Smooth muscle cell of the brain vasculature (primary cell): ENCODE measurements around the gene PDZD7.
"Not testable (repeated sequence)": the region's sequence is repeated elsewhere in the genome, so short reads cannot be mapped to it uniquely, and the experiment has no call there.

Experiments used
- DNase-seq: peaks from one replicate; pipeline ENCODE4 v3.0.0-alpha.2; 2012; ENCODE audit warnings: low read depth, low spot score

The PDZD7 gene

DNA sequence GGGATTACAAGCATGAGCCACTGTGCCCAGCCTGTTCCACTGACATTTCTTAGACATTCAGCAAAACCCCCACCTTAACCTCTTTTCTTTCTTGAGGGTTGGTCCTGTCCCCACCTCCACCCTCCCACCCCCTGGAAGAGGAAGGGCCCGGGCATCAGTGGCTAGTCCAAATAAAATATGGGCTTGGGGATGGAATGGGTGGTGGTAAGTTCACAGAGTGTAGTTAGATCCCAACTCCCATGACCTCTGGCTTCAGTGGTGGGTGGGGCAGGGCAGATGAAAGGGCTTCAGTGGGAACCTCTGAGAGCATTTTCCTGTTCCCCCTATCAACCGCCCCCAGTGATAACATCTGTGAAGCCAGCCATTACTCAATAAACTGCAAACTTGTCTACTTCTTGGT, 9.9 kb upstream of the PDZD7 start:
- DNase-seq: no peak

DNA sequence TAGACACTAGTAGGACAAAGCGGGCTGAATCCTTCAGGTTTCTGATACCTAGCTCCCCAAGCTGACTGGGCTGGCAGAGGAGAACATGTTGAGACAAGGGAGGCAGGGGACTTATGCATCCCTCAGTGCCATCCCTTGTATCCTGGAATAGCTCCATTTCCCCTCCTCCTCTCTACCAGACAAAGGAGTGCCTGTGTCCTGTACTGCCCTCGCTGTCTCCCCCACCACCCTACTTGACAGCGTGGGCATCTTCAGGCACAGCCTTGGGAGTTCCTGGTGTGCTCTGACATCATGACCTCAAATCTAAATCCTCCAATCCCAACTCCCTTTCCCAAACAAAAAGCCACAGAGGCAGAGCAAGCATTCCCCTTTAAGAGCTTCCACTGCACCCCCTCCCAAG, 9.1 kb upstream of the PDZD7 start:
- no peak for DNase-seq

DNA sequence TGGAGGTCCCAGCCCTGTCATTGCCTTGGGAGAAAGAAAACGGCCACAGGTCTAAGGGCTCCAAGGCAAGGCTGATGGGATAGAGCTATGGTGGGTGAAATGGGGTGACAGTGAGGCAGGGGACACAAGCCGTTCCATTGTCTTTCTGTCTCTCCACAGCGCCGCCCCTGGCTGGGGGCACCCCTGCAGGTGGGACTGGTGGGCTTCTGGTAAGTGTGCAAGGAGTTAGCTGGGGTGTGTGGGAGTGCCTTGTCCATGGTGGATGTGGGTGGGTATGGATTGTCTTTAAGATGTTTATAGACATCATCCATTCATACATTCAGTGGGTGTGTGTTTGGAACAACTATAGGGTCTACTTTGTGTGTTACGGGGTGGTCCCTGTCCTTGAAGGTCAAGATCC, 7.6 kb upstream of the PDZD7 start:
- no peak for DNase-seq

DNA sequence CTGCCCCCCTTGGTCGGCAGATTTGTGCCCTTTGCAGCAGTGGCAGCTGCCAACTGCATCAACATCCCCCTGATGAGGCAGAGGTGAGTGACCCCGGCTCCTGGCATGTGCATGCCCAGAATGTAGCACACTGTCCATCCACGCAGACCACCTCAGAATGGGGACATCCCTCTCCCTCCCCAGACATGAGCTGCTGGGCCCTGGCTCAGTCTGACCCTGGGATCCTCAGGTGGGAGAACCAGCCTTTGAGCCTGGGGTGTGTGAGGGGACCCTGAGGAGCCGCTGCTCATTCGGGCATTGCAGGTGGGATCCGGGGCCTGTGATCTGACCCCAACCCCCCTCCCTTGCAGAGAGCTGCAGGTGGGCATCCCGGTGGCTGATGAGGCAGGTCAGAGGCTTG, 5.8 kb upstream of the PDZD7 start:
- no peak for DNase-seq

DNA sequence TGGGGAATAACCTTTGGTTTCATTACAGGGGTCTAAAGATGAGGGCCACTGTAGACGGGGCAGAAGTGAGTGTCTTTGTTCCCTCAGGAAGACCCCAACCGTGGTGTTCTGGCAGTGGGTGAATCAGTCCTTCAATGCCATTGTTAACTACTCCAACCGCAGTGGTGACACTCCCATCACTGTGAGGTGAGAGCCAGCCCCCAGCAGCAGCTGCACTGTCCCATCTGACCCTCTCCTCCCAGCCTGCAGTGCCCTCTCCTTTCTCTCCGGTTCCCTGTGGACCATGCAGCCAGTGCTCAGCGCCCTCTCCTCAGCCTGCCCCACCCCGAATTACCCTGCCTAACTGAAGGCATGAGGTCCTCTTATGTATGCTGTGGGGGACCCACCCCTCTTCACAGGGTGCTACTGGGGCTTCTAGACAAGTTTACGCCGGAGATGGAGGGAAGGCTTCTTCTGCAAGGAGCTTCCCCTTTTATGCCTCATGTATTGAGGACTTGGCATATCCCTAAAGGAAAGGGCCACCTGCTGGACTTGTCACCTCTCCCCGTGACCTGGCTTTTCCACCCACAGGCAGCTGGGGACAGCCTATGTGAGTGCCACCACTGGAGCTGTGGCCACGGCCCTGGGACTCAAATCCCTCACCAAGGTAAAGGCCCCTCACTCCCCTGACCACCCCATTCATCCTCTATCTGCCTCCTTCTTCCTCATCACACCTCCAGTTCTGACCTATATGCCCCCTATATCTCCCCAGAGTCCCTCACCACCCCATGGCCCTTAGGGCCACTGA, 5.2 kb upstream of the PDZD7 start:
- no peak for DNase-seq

DNA sequence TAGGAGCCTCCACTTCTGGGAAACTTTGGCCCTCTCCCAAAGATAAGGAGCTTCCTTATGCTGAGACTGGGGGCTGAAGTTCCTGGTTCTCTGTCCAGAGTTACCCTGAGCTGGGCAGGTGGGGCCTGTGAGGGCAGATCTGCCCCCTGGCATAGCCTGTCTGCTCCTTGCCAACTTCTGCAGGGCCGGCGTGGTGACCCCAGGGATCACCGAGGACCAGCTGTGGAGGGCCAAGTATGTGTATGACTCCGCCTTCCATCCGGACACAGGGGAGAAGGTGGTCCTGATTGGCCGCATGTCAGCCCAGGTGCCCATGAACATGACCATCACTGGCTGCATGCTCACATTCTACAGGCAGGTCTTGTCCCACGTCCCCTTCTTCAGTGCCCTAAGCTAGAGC, 4.4 kb upstream of the PDZD7 start:
- DNase-seq: no peak

DNA sequence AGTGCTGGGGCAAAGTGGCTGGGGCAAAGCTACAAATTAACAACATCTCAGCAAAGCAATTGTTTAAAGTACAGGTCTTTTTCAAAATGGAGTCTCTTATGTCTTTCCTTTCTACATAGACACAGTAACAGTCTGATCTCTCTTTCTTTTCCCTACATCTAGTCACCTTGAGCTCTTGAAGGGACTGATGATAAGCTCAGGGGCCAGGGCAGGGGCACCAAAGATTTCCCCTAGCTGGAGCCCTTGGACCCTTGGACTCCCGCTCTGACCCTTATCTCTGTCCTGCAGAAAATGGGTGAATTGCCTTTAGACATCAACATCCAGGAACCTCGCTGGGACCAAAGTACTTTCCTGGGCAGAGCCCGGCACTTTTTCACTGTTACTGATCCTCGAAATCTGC, 3.5 kb upstream of the PDZD7 start:
- not testable (repeated sequence) for DNase-seq

DNA sequence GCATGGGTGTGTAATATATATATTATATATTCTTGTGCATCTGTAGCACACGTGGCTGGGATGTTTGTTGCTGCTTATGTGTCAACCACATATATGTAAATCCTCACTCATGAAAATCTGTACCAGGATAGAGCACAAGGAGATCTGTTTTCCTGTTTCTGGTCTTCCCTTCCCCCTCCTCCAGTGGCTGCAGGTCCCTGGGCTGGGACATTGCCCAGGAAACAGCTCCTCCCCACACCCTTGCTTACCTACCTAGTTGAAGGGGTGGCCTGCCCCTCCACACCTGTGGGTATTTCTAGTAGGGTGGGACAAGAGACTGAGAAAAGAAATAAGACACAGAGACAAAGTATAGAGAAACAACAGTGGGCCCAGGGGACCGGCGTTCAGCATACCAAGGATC, 2.3 kb upstream of the PDZD7 start:
- DNase-seq: no peak

DNA sequence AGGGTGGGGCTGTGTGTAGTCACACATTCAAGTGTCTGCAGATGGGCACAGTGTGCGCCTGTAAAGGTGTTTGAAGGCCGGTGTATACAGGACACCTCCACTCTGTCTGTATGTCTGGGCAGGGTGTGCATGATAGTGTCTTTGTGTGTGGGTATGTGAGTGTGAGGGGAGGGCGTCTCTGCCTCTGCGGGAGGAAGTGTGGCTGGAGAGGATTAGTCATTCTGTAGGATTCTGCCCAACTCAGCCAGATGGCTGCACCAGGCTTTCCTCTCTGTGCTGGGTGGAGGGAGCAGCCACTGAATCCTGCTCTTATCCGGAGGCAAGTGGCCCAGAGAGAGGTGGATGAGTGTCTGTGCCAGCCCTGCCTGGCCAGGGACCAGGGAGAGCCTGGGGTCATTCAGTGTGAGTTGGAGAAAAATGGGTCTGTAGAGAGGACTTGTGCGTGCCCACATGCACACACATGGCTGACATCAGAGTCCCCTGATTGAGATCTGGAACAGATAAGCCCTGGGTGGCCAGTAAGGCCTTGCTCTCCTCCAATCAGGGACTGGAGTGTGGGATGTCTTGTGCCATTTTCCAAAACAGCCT, 1.8 kb upstream of the PDZD7 start:
- no peak for DNase-seq

DNA sequence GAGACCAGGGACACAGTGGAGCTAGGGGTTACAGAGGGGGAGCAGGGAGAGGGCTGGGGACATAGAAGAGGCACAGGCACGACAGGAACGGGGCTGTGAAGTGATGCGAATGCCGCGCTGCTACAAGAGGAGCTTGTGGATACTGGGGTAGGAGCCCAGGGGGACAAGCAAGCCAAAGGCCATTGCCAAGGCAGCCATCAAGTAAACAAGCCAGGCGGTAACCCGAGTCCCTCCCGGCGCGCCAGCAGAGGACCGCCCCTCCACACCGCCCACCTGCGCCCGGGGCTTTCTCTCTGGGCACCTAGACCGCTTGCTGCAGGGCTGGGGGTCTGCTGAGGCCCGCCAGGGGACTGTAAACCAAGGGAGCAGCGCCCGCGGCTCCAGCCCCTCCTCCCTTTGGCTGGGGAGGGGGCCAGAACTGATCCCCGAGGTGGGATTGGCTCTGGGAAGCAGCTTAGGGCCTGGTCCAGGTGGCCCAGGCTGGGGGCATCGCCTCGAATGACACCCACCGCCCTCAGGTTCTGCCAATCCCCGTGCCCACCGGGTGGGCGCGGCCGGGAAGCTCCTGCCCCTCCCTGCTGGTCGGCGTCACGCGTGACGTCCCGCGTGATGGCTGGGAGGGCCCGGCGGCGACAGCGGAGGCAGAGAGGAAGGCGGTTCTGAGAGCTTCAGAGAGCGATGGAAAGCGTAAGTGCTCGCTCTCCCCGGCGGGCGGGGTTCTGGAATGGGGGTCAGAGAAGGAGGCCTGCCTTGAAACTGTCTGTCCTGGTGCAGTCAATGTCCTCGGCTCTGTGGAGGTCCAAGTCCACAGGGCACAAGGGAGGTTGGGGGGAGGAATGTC, 1.1 kb upstream of the PDZD7 start:
- DNase-seq: no peak

DNA sequence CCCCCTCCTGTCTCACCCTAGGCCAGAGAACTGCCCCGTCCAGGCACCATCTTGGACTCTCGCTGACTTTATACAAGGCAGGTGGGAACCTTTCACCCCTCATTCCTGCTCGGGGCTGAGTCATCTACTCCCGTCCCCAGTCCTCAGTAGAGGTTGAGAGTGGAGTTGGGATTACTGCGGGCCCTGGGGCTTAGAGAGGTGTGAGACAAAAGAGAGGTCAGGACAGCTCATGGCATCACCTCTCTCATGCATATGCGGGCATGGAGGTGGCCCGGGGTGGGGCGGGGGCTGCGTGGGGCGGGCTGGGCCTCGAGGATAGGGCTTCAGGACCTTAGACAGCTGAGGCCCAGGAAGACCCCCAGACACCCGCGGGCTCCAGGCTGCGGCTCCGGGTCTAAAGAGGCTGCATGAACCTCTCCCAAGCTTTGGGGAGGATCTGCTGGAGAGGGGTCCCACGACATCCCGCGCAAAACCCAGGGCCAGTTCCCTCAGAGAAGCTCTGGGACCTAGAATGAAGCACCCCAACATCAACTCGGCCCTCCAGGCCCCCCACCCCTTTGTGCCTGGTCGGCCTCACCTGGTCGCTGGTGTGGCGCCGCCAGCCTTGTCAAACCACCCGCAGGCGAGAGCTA, 317 bp downstream of the PDZD7 start:
- DNase-seq: no peak

DNA sequence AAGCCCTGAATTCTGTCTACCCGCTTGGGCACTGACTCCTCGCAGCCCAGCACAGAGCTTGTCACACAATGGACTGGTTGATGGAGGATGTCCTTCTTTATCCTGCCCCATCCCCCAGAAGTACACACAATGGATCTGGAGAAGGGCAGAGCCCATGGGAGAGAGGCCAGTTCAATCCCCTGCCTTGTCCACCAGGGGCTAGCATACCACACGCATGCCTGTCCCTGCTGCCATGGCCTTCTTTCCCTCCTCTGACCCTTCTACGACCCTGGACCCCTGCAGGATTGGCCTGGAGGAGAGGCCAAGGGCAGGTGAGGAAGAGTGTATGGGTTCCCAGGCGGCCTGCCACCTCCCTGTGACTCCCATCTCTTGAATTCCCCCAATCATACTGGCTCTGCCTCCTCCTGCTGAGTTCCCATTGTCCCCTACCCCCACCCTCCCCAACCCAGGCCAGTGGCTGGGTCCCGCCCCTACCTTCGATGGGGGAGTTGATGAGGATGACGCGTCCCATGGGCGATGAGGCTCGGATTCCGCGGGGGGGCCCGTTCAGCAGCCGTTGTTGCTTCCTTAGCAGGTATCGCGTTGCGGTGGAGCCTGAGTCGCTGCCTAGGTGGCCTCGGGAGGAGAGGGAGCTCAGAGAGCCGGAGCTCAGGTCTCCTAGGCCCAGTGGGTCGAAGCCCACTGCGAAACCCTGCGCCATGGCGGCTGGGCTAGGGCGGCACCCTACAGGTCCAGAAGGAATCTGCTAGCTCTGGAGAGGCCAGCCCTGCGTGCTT, 1.2 kb downstream of the PDZD7 start:
- DNase-seq: no peak

DNA sequence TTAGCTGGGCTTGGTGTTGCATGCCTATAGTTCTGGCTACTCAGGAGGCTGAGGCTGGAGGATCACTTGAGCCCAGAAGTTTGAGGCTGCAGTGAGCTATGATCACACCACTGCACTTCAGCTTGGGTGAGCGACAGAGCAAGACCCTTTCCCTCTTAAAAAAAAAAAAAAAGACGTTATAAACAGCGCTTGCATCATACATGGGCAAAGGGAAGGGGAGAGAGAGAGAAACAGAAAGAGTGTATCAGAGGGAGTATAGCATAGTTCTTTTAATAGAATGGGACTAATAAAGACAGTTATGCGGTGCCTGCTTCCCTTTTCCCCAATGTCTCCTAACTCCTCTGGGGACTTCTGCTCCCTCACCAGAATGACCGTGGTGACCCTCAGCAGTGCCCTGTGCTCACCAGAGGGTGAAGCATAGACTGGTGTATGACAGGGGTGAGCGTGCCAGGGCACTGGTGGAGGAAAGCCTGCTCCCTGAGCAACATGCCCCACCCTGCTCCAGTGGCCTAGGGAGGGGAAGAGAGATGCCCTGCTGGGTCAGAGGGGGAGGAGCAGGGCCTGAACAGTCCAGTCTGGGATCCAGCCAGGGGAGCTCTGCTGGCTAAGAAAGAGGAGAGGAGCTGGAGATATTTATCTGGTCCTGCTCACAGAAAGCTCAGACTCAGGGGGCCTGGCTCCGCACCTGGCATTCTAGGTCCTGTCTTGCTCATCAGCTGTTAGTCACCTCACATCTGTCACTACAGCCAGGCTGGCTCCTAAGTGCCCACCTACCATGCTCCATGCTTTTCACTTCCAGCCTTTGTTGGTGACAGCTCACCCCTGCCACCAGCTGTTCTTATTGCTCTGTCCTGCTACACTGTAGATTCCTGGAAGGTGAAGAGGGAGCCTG, 2.2 kb downstream of the PDZD7 start:
- no peak for DNase-seq

DNA sequence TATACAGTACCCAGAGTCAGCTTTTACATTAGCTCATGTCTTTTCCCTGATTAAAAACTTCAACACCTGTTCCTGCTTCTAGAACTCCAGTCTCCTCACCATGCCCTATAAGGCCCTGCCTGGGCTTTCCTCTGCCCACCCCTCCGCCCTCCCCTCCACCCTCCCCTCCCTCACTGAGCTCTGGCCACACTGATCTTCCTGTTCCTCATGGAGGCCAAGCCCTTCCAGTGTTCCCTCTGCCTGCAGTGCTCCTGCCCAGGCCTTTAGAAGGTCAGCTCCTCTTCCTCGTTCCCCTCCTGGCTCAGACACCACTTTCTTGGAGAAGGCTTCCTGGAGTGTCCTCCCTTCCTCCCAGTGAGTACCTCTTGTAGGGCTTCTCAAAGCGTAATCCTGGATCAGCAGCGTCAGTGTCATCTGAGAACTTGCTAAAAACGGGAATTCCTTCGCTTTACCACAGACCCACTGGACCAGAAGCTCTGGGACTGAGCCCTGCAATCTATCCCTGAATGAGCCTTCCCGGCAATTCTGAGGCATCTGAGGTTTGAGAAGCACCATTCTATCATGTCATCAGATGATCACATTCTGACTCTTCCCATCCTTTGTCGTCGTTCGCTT, 3.7 kb downstream of the PDZD7 start:
- no peak for DNase-seq

DNA sequence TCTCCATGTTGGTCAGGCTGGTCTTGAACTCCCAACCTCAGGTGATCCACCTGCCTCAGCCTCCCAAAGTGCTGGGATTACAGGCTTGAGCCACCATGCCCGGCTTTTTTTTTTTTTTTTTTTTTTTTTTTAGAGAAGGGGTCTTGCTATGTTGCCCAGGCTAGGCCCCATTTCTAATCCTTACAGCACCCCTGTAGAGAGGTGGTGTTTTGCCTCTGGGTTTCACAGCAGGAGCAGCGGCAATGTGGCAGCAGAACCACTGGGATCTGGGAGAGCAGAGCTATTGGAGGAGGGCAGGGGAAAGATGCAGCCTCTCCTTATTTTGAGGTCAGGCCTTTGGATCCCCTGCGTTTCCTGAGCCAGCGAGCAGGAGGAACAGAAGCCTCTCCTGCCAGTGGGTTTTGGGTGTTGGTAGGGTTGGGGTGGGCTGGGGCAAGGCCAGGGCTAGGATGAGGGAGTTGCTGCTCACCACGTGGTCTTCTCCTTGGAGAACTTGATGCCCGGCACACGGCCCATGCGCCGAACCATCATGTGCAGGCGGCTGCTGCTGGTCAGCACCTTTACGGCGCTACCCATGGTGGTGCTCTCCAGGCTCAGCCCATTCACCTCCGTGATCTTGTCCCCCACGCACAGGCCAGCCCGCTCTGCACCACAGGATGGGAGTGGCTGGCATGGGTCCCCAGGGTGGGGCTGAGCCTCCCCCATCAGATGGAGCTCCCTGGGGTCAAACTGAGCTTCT, 7.8 kb downstream of the PDZD7 start:
- DNase-seq: no peak

DNA sequence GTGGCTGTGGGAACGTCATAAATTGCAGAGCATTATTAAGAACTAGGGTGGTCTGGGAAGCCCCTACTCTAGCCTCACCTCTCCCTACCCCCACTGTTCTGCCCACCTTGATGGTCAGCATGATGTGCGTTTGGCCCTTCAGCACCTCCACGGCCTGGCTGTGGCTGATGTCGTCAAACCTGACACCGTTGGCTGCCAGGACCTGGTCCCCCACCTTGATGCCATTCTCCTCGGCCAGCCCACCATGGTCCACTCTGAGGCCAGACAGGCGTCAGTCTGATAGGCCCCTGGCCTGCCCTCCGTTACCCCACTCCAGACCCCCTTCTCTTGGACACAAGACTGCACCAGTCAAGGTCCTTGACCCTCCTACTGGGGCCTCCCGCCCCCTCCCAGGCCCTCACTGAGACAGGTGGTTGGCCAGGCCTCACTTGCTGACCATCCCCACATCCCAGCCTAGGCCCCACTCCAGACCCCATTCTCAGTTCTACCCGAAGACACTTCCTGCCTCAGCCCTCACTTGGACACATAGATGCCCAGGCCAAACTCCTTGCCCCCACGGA, 9.2 kb downstream of the PDZD7 start:
- DNase-seq: no peak

DNA sequence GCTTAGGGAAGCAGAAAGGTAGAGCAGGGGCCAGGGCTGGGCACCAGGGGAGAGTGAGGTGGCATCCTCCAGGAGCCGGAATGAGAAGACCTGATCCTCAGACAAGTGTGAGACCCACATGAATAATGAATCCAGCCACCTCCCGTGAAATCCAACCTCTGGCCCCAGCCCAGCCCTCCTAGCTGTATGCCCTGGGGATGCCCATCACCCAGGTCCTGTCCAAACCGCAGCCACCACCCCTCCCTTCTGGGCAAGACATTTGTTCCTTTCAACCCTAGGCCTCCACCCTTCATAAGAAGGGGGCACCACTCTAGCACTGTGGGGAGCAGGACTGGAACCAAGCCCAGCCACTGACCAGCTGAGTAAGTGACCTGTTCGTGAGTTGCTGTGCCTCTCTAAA, 9.7 kb downstream of the PDZD7 start:
- DNase-seq: no peak

DNA sequence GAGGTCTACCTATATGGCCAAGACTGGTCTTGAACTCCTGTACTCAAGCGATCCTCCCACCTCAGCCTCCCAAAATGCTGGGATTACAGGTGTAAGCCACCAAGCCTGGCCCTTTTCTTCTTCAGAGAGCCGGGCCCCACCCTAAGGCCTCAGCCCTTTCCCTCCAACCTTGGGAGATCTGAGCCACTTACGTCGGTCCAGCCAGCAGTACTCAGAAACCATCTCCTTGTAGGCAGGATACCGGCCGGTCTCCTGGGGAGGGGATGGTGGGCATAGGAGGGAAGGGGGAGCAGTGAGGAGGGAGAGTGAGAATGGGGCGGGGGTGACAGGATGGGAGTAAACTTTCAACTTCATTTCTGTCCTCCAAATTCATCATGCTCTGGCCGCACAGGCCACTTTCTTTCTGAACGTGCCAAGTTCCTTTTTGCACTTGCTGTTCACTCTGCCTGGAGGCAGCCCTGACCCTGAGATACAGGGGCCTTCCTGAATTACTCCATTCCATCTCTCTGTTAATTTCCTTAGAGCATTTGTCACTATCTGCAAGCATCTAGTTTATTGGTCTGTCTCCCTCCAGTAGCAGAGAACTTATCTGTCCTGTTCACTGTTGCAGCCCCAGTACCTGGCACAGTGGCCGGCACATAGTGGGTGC, 10.4 kb downstream of the PDZD7 start:
- DNase-seq: no peak

DNA sequence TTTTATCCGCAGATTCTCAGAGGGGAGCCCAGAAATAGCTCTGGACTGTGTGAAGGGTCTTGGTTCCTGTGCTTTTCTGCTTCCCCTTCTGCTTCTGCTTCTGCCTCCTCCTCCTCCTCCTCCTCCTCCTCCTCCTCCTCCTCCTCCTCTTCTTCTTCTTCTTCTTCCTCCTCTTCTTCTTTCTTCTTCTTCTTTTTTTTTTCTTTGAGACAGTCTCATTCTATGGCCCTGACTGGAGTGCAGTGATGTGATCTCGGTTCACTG, 11.6 kb downstream of the PDZD7 start:
- no peak for DNase-seq
